H1 (cell line): Measurements from ENCODE around the gene TMEM225B. TPM values are rescaled to one million over a fixed set of nuclear protein-coding genes. Genes with fewer than 3 reads are reported as not detected.

Experiments
- ASH2L ChIP-seq: fragments of 200-600, 300-600 bp; sonication (generic); IDR thresholded peaks from one replicate; pipeline ENCODE4 v1.7.1; 2017; ENCODE audit warnings: low read length
- CBX8 ChIP-seq: fragments of 300-800, 300-1000 bp; sonication (generic); IDR thresholded peaks from 2 replicates; pipeline ENCODE4 v1.7.1; 2016; ENCODE audit warnings: low read depth, low read length, borderline replicate concordance
- CEBPB ChIP-seq: IDR thresholded peaks from 2 replicates; pipeline ENCODE4 v1.6.1; 2012; ENCODE audit warnings: low read depth, low read length
- CHD1 ChIP-seq: IDR thresholded peaks from 2 replicates; pipeline ENCODE4 v1.6.1; 2012; ENCODE audit warnings: low read depth, low read length, improper control_type of control experiment
- CHD2 ChIP-seq: IDR thresholded peaks from 2 replicates; pipeline ENCODE4 v1.6.1; 2012; ENCODE audit warnings: low read length, improper control_type of control experiment
- EP300 ChIP-seq, 2 experiments: IDR thresholded peaks; 1 replicate in 1 of 2; 2 replicates in 1 of 2; pipeline ENCODE4 v1.6.1; 2011 to 2012; ENCODE audit warnings: low read depth in 2 of 2, low read length in 2 of 2, mild to moderate bottlenecking in 2 of 2, borderline replicate concordance in 1 of 2, inconsistent platforms in 1 of 2, moderate library complexity in 1 of 2
- FOSL1 ChIP-seq: IDR thresholded peaks from 2 replicates; pipeline ENCODE4 v1.6.1; 2011; ENCODE audit warnings: mild to moderate bottlenecking, low read depth, low read length, moderate library complexity; ENCODE audit not compliant: insufficient read depth
- GTF2F1 ChIP-seq: IDR thresholded peaks from 2 replicates; pipeline ENCODE4 v1.6.1; 2012; ENCODE audit warnings: low read depth, low read length, improper control_type of control experiment, borderline replicate concordance
- HDAC2 ChIP-seq, 2 experiments: fragments of 300-600 bp in 1 of 2; sonication (generic) in 1 of 2; IDR thresholded peaks; 2 replicates each; pipeline ENCODE4 v1.6.1; 2011 to 2012; ENCODE audit warnings: low read depth in 2 of 2, low read length in 2 of 2, mild to moderate bottlenecking in 2 of 2, moderate library complexity in 2 of 2, borderline replicate concordance in 1 of 2, inconsistent platforms in 1 of 2
- JUND ChIP-seq: IDR thresholded peaks from 2 replicates; pipeline ENCODE4 v1.6.1; 2011; ENCODE audit warnings: mild to moderate bottlenecking, improper control_type of control experiment, low read length
- KDM1A ChIP-seq: fragments of 200-600, 300-600 bp; sonication (generic); IDR thresholded peaks from 2 replicates; pipeline ENCODE4 v1.7.1; 2016; ENCODE audit warnings: mild to moderate bottlenecking, low read length, borderline replicate concordance
- KDM4A ChIP-seq: IDR thresholded peaks from one replicate; pipeline ENCODE4 v1.7.1; 2012; ENCODE audit warnings: low read depth, mild to moderate bottlenecking, moderate library complexity, low read length, inconsistent platforms; ENCODE audit not compliant: severe bottlenecking
- POLR2A ChIP-seq, 2 experiments: IDR thresholded peaks; 1 replicate in 1 of 2; 2 replicates in 1 of 2; pipeline ENCODE4 v1.6.1; 2011; ENCODE audit warnings: low read depth in 2 of 2, low read length in 2 of 2, mild to moderate bottlenecking in 2 of 2; ENCODE audit errors: control extremely low read depth in 1 of 2
- RAD21 ChIP-seq, 2 experiments: IDR thresholded peaks in 1 of 2; conservative IDR thresholded peaks in 1 of 2; 2 replicates each; pipeline ENCODE4 v1.6.1; 2011; ENCODE audit warnings: low read depth in 2 of 2, low read length in 2 of 2, improper control_type of control experiment in 1 of 2, inconsistent platforms in 1 of 2, mild to moderate bottlenecking in 1 of 2, moderate library complexity in 1 of 2
- RBBP5 ChIP-seq: IDR thresholded peaks from 2 replicates; pipeline ENCODE4 v1.7.1; 2012; ENCODE audit warnings: low read depth, mild to moderate bottlenecking, inconsistent platforms, low read length, moderate library complexity, borderline replicate concordance
- RXRA ChIP-seq: IDR thresholded peaks from 2 replicates; pipeline ENCODE4 v1.6.1; 2011; ENCODE audit warnings: low read depth, mild to moderate bottlenecking, low read length, moderate library complexity; ENCODE audit not compliant: insufficient read depth
- SAP30 ChIP-seq: fragments of 300-600 bp; sonication (generic); IDR thresholded peaks from 2 replicates; pipeline ENCODE4 v1.7.1; 2012; ENCODE audit warnings: low read length, moderate library complexity, mild to moderate bottlenecking, inconsistent platforms; ENCODE audit not compliant: insufficient read depth, insufficient replicate concordance
- SIX5 ChIP-seq: IDR thresholded peaks from 2 replicates; pipeline ENCODE4 v1.6.1; 2011; ENCODE audit warnings: mild to moderate bottlenecking, low read depth, low read length
- SP4 ChIP-seq: IDR thresholded peaks from 2 replicates; pipeline ENCODE4 v1.6.1; 2012; ENCODE audit warnings: low read length, inconsistent platforms
- SRF ChIP-seq: IDR thresholded peaks from 2 replicates; pipeline ENCODE4 v1.6.1; 2011; ENCODE audit warnings: mild to moderate bottlenecking, low read depth, low read length, moderate library complexity
- TAF1 ChIP-seq: IDR thresholded peaks from 2 replicates; pipeline ENCODE4 v1.6.1; 2011; ENCODE audit warnings: mild to moderate bottlenecking, low read depth, low read length
- TCF12 ChIP-seq: IDR thresholded peaks from 2 replicates; pipeline ENCODE4 v1.6.1; 2011; ENCODE audit warnings: low read depth, mild to moderate bottlenecking, low read length
- polyA plus RNA-seq, 7 experiments: library from polyadenylated mRNA; depleted of rRNA in 3 of 7; stranded (reverse) in 5 of 7; unstranded in 2 of 7; fragments of >200 nt in 5 of 7; fragments of 200-250 nt in 2 of 7; gene quantifications; 1 replicate in 5 of 7; 2 replicates in 1 of 7; 4 replicates in 1 of 7; pipeline versions ENCODE4 v1.2.1 to v1.2.3, GENCODE V29; 2011 to 2013; ENCODE audit warnings: missing spikeins in 2 of 7, mixed read lengths in 2 of 7
- total RNA-seq: library from RNA; stranded (reverse); fragmentation: NEBNext Ultra II Directional; extraction: Animal tissue kit (Norgen Biotek cat#: 25700); gene quantifications from 2 replicates; pipeline ENCODE4 v1.2.1, GENCODE V29; 2021
- TF ChIP-seq, protein P1 (sequence below): IDR thresholded peaks from 2 replicates; pipeline ENCODE4 v1.6.1; 2012; ENCODE audit warnings: inconsistent platforms

TMEM225B gene
- total and polyA plus RNA-seq, 2 of the 8 experiments (the other 6 are each of a cell fraction or from before 2014, with no cell fraction given): 0.68 TPM; not detected in 1

DNA sequence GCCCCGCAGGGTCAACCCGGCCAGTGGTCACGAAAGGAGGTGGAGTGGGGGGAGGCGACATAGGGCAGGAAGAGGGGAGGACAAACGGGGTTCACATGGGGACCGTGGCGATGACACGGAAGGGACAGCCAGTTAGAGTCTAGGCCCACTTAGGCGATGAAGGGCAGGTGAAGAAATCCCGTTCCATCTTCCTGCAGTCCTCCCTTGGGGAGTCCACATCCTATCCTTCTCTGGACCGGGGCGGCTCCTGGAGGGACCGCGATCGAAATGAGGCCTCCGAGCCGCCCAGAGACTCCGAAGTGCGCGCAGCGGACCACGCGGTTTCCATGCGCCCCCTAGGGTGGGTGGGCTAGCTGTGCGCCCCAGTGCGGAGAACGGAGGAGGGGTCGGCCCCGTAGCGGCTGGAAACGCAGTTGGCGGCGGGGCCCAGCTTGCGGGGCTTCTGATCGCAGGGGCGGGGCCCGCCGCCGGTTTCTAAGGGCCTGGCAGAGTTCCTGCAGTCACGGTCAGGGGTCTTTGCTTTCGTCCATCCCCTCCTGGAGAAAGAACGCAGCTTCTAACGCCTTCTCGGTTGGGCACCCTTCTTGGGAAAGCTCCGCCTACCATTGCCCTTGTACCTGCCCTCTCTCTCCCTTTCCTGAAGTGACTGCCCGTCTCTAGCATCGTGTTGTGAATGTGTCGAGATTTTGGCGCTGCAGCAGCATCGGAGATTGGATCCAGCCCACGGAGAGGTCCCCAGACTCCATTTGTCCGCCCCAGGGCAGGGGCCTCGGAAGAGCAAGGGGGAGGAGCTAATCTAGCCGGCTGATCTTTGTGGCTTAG lies 17.9 kb upstream of the TMEM225B start (continued):
- TF ChIP-seq KDM4A (peak; percentile 78), SAP30 (no peak), SIX5 (no peak), POLR2A (IDR thresholded peaks at IDR 0.05; ENCODE audit: control extremely low read depth in 1 of 2, low read depth in 2 of 2, low read length in 2 of 2) (peak in 1 of 2 experiments; percentile 63; a peak in 1 of 3 replicates), RXRA (no peak), CHD1 (no peak), CBX8 (no peak), SP4 (no peak), EP300 (IDR thresholded peaks at IDR 0.05; ENCODE audit: borderline replicate concordance in 1 of 2, low read depth in 2 of 2, low read length in 2 of 2) (peak in 1 of 2 experiments; percentile 62; a peak in 1 of 3 replicates), ASH2L (peak; percentile 59), TCF12 (no peak), KDM1A (no peak), CHD2 (no peak), CEBPB (no peak), JUND (no peak), HDAC2 (IDR thresholded peaks at IDR 0.05; ENCODE audit: borderline replicate concordance in 1 of 2, low read depth in 2 of 2, low read length in 2 of 2) (peak; percentile 67 to 89; a peak in 1 of 4 replicates), SRF (no peak), RBBP5 (peak; percentile 38; the same call in 1 of the 2 replicates), RAD21 (IDR thresholded peaks at IDR 0.05 in 1 of 2, conservative IDR thresholded peaks at IDR 0.05 in 1 of 2; ENCODE audit: low read depth in 2 of 2, low read length in 2 of 2) (peak; percentile 47 to 62; a peak in 3 of 4 replicates), GTF2F1 (0 out of 2 replicates have a peak, but pooled peaks have one; percentile 11), TAF1 (peak; percentile 56; the same call in 1 of the 2 replicates), FOSL1 (no peak)
- TF ChIP-seq, protein P1, sequence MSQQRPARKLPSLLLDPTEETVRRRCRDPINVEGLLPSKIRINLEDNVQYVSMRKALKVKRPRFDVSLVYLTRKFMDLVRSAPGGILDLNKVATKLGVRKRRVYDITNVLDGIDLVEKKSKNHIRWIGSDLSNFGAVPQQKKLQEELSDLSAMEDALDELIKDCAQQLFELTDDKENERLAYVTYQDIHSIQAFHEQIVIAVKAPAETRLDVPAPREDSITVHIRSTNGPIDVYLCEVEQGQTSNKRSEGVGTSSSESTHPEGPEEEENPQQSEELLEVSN: peak; percentile 48
